H9 (cell line): ENCODE results near the gene NSUN6. TPM values are rescaled to one million over a fixed set of nuclear protein-coding genes. Genes with fewer than 3 reads are reported as not detected.
"Not testable (repeated sequence)": the region's sequence is repeated elsewhere in the genome, so short reads cannot be mapped to it uniquely, and the experiment has no call there.

ENCODE experiments used
- DNase-seq: peaks from one replicate; pipeline ENCODE4 v3.0.0-alpha.2; 2017
- H2AFZ ChIP-seq: one replicate; pipeline ENCODE4 v1.6.1; 2013; ENCODE audit warnings: mild to moderate bottlenecking, low read length, control low read depth, moderate library complexity
- H2AK5ac ChIP-seq: 2 replicates; pipeline ENCODE4 v1.6.1; 2013; ENCODE audit warnings: low read length, control low read depth, mixed read lengths; ENCODE audit not compliant: insufficient read length
- H2BK120ac ChIP-seq: one replicate; pipeline ENCODE4 v1.6.1; 2013; ENCODE audit warnings: low read depth, mild to moderate bottlenecking, low read length, control low read depth, inconsistent platforms; ENCODE audit not compliant: poor library complexity, severe bottlenecking
- H2BK12ac ChIP-seq: 2 replicates; pipeline ENCODE4 v1.6.1; 2013; ENCODE audit warnings: low read length, control low read depth, mixed read lengths, low read depth; ENCODE audit not compliant: insufficient read length
- H2BK15ac ChIP-seq: 2 replicates; pipeline ENCODE4 v1.6.1; 2013; ENCODE audit warnings: low read depth, low read length, control low read depth
- H2BK20ac ChIP-seq: one replicate; pipeline ENCODE4 v1.6.1; 2013; ENCODE audit warnings: low read depth, mild to moderate bottlenecking, low read length, control low read depth, inconsistent platforms; ENCODE audit not compliant: poor library complexity, severe bottlenecking
- H2BK5ac ChIP-seq: 2 replicates; pipeline ENCODE4 v1.6.1; 2013; ENCODE audit warnings: low read length, control low read depth, mixed read lengths; ENCODE audit not compliant: insufficient read length
- H3K14ac ChIP-seq: 2 replicates; pipeline ENCODE4 v1.6.1; 2013; ENCODE audit warnings: low read length, control low read depth; ENCODE audit not compliant: insufficient read depth
- H3K18ac ChIP-seq: 2 replicates; pipeline ENCODE4 v1.6.1; 2013; ENCODE audit warnings: low read depth, mild to moderate bottlenecking, mixed read lengths, low read length, control low read depth; ENCODE audit not compliant: insufficient read length
- H3K23ac ChIP-seq: 2 replicates; pipeline ENCODE4 v1.6.1; 2013; ENCODE audit warnings: low read length, control low read depth, mixed read lengths, low read depth; ENCODE audit not compliant: insufficient read length
- H3K23me2 ChIP-seq: 2 replicates; pipeline ENCODE4 v1.6.1; 2013; ENCODE audit warnings: low read depth, mild to moderate bottlenecking, mixed read lengths, low read length, control low read depth; ENCODE audit not compliant: insufficient read length, poor library complexity, severe bottlenecking
- H3K27ac ChIP-seq: 2 replicates; pipeline ENCODE4 v1.5.1; 2013; ENCODE audit warnings: low read length, control low read depth, mixed read lengths, low read depth; ENCODE audit not compliant: insufficient read length
- H3K27me3 ChIP-seq: 2 replicates; pipeline ENCODE4 v1.6.1; 2013; ENCODE audit warnings: low read length, control low read depth, inconsistent platforms; ENCODE audit not compliant: insufficient read depth
- H3K4ac ChIP-seq: 2 replicates; pipeline ENCODE4 v1.6.1; 2013; ENCODE audit warnings: low read depth, mild to moderate bottlenecking, control low read depth, inconsistent platforms, low read length, moderate library complexity
- H3K4me1 ChIP-seq: 2 replicates; pipeline ENCODE4 v1.6.1; 2013; ENCODE audit warnings: low read length, control low read depth, inconsistent platforms; ENCODE audit not compliant: insufficient read depth
- H3K4me2 ChIP-seq: 2 replicates; pipeline ENCODE4 v1.6.1; 2013; ENCODE audit warnings: low read length, control low read depth, mixed read lengths; ENCODE audit not compliant: insufficient read length, insufficient read depth
- H3K56ac ChIP-seq: 2 replicates; pipeline ENCODE4 v1.6.1; 2013; ENCODE audit warnings: low read depth, mild to moderate bottlenecking, mixed read lengths, low read length, control low read depth; ENCODE audit not compliant: insufficient read length
- H3K79me1 ChIP-seq: 2 replicates; pipeline ENCODE4 v1.6.1; 2013; ENCODE audit warnings: low read depth, mild to moderate bottlenecking, moderate library complexity, low read length, control low read depth, inconsistent platforms; ENCODE audit not compliant: insufficient read depth, poor library complexity, severe bottlenecking
- H3K79me2 ChIP-seq: 2 replicates; pipeline ENCODE4 v1.6.1; 2013; ENCODE audit warnings: low read length, control low read depth, inconsistent platforms; ENCODE audit not compliant: insufficient read depth
- H3K9ac ChIP-seq: 2 replicates; pipeline ENCODE4 v1.6.1; 2013; ENCODE audit warnings: low read length, control low read depth, mixed read lengths; ENCODE audit not compliant: insufficient read length; ENCODE audit errors: extremely low read depth
- H3K9me3 ChIP-seq: one replicate; pipeline ENCODE4 v1.6.1; 2013; ENCODE audit warnings: low read depth, low read length, inconsistent platforms; ENCODE audit not compliant: control insufficient read depth
- H3T11ph ChIP-seq: one replicate; pipeline ENCODE4 v1.6.1; 2013; ENCODE audit warnings: mild to moderate bottlenecking, low read length, control low read depth, inconsistent platforms
- H4K20me1 ChIP-seq: one replicate; pipeline ENCODE4 v1.6.1; 2013; ENCODE audit not compliant: control insufficient read depth, insufficient read length, insufficient read depth
- H4K5ac ChIP-seq: 2 replicates; pipeline ENCODE4 v1.6.1; 2013; ENCODE audit warnings: low read depth, mild to moderate bottlenecking, mixed read lengths, low read length, control low read depth; ENCODE audit not compliant: insufficient read length
- H4K8ac ChIP-seq: replicated peaks from 2 replicates; pipeline ENCODE4 v1.6.1; 2013; ENCODE audit warnings: low read length, control low read depth, mixed read lengths, low read depth; ENCODE audit not compliant: insufficient read length
- H4K91ac ChIP-seq: 2 replicates; pipeline ENCODE4 v1.6.1; 2013; ENCODE audit warnings: low read depth, mild to moderate bottlenecking, moderate library complexity, mixed read lengths, low read length, control low read depth; ENCODE audit not compliant: insufficient read length
- H3K27ac Mint-ChIP-seq, 3 experiments: 2 replicates in 2 of 3; 3 replicates in 1 of 3; pipeline ENCODE4 v1.8.0; 2020 to 2021; ENCODE audit warnings: mixed read lengths in 3 of 3, mild to moderate bottlenecking in 1 of 3, moderate library complexity in 1 of 3
- H3K27me3 Mint-ChIP-seq: 2 replicates; pipeline ENCODE4 v1.8.0; 2021; ENCODE audit warnings: low read depth, mild to moderate bottlenecking, moderate library complexity, mixed read lengths
- H3K36me3 Mint-ChIP-seq, 3 experiments: 2 replicates in 2 of 3; 3 replicates in 1 of 3; pipeline ENCODE4 v1.8.0; 2020 to 2021; ENCODE audit warnings: low read depth in 3 of 3, mixed read lengths in 3 of 3; ENCODE audit not compliant: insufficient read depth in 1 of 3
- H3K4me1 Mint-ChIP-seq, 2 experiments: 2 replicates each; pipeline ENCODE4 v1.8.0; 2020; ENCODE audit warnings: mixed read lengths in 2 of 2
- H3K4me3 Mint-ChIP-seq, 2 experiments: 2 replicates in 1 of 2; 3 replicates in 1 of 2; pipeline ENCODE4 v1.8.0; 2020 to 2021; ENCODE audit warnings: mild to moderate bottlenecking in 2 of 2, mixed read lengths in 2 of 2, moderate library complexity in 1 of 2
- H3K9me3 Mint-ChIP-seq, 2 experiments: 2 replicates in 1 of 2; 3 replicates in 1 of 2; pipeline ENCODE4 v1.8.0; 2020; ENCODE audit warnings: mild to moderate bottlenecking in 2 of 2, mixed read lengths in 2 of 2, moderate library complexity in 1 of 2
- CTCF ChIP-seq: fragments of 200-600 bp; sonication (generic); conservative IDR thresholded peaks from 3 replicates; pipeline ENCODE4 v1.8.0; 2021; ENCODE audit warnings: antibody characterized with exemption, mild to moderate bottlenecking
- WGBS: extraction: QIAGEN DNeasy Blood & Tissue Kit; methylation state at CpG from one replicate; pipeline ENCODE4 v1.1.7; 2013; ENCODE audit warnings: missing lambda C conversion rate, low lambda C conversion rate, mixed read lengths; ENCODE audit not compliant: insufficient read length; ENCODE audit errors: extremely low coverage; 5-methylcytosine and 5-hydroxymethylcytosine counted together
- total RNA-seq: library from RNA; stranded (reverse); gene quantifications from 2 replicates; pipeline ENCODE4 v1.2.1, GENCODE V29; 2021

NSUN6 gene
- total RNA-seq, 1 experiment from 2014 or later, result 11.9 TPM

GRCh38 chr10:18625886-18626285 is 25.5 kb downstream of the NSUN6 start:
- H3K27ac ChIP-seq, result no peak overlapping the region
- peak overlapping the region in 1 of 3 experiments; percentile 31; a peak in 1 of 7 replicates for H3K27ac Mint-ChIP-seq

DNA sequence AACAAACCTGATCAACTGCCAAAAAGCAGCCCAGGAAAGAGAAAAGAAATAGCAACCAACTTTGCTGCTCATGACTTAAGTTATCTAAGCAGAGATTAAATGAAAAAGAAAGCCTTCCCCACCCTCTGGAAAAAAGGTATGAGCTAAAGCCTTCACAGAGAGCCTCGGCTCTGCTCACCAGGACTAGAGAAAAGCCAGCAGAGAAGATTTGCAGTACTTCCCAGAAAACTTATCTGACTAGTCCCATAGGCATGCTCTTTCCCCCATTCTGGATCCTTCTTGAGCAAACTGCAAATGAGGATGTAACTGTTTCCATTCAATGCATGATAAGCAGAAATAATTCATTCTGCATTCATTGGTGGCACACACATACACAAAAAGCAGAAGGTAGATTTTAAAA is 27.7 kb downstream of the NSUN6 start:
- not testable (repeated sequence) for H3K27me3 Mint-ChIP-seq, H3K23me2 ChIP-seq, H2AFZ ChIP-seq, H2AK5ac ChIP-seq, H3K14ac ChIP-seq, H3K4me1 ChIP-seq, DNase-seq, H4K20me1 ChIP-seq, H3K79me1 ChIP-seq, H3K56ac ChIP-seq, H3K27ac ChIP-seq, H2BK20ac ChIP-seq, H3K9me3 Mint-ChIP-seq, H3K4me2 ChIP-seq, H2BK120ac ChIP-seq, H3T11ph ChIP-seq, H4K8ac ChIP-seq, H3K4ac ChIP-seq, H4K5ac ChIP-seq, H3K23ac ChIP-seq, H3K9me3 ChIP-seq, H2BK12ac ChIP-seq, H3K9ac ChIP-seq, H2BK15ac ChIP-seq, H3K18ac ChIP-seq, H4K91ac ChIP-seq, H3K27ac Mint-ChIP-seq, H3K27me3 ChIP-seq, H2BK5ac ChIP-seq, H3K4me3 Mint-ChIP-seq, H3K79me2 ChIP-seq
- no CpG with 5 or more reads among the region's 1 CpG for WGBS
- H3K4me1 Mint-ChIP-seq, result peaks cover 12 to 16% of the 10 kb centered on the region in 2 experiments
- peaks cover 7 to 14% (median 14%) of the 10 kb centered on the region in 3 experiments; a peak in 6 of 7 replicates for H3K36me3 Mint-ChIP-seq

More at GRCh38 chr10:18625886-18626285, 25.5 kb downstream of the NSUN6 start:
- H2BK5ac ChIP-seq, result no peak overlapping the region
- no peak overlapping the region for H2BK20ac ChIP-seq
- H4K20me1 ChIP-seq, result no peaks in the 10 kb centered on the region
- no peak overlapping the region for H4K5ac ChIP-seq
- no peak overlapping the region for H3K23ac ChIP-seq
- no peak overlapping the region for H2AFZ ChIP-seq
- no peak overlapping the region for H2AK5ac ChIP-seq
- no peak overlapping the region for H3K4me3 Mint-ChIP-seq
- H3K79me1 ChIP-seq, result no peaks in the 10 kb centered on the region
- H3K4me2 ChIP-seq, result no peak overlapping the region
- H3K56ac ChIP-seq, result no peak overlapping the region
- no peaks in the 10 kb centered on the region for H3K27me3 Mint-ChIP-seq
- H3K27me3 ChIP-seq, result no peaks in the 10 kb centered on the region
- no peaks in the 10 kb centered on the region for H3K23me2 ChIP-seq
- H3K9ac ChIP-seq, result no peak overlapping the region
- WGBS, result no CpG with 5 or more reads among the region's 5 CpGs
- H3K79me2 ChIP-seq, result no peaks in the 10 kb centered on the region
- H3K4ac ChIP-seq, result no peak overlapping the region
- H3K4me1 ChIP-seq, result no peaks in the 10 kb centered on the region
- TF ChIP-seq CTCF, result no peak
- no peaks in the 10 kb centered on the region for H3K9me3 ChIP-seq
- H2BK120ac ChIP-seq, result no peak overlapping the region
- peaks cover 18 to 19% of the 10 kb centered on the region in 2 experiments for H3K4me1 Mint-ChIP-seq
- H3K9me3 Mint-ChIP-seq, result no peaks in the 10 kb centered on the region
- H2BK12ac ChIP-seq, result no peak overlapping the region
- no peak overlapping the region for H3K18ac ChIP-seq
- no peak overlapping the region for H3K14ac ChIP-seq
- H2BK15ac ChIP-seq, result no peak overlapping the region
- H4K8ac ChIP-seq, result no peak overlapping the region
- no peak overlapping the region for H3T11ph ChIP-seq
- H4K91ac ChIP-seq, result no peak overlapping the region
- no peak for DNase-seq
- H3K36me3 Mint-ChIP-seq, result peaks cover 2 to 9% (median 8%) of the 10 kb centered on the region in 3 experiments; a peak in 4 of 7 replicates
